SK-N-SH (cell line): ENCODE results near the gene APC. TPM values are rescaled to one million over a fixed set of nuclear protein-coding genes. Genes with fewer than 3 reads are reported as not detected.

Experiments
- CTCF ChIA-PET: fragments of 300-600, 350-600 bp; formaldehyde crosslinking; extraction: SDS; loops from one replicate; lab custom pipeline; 2021; lab: Yijun Ruan, JAX
- POLR2A ChIA-PET: fragments of 350-600 bp; sonication (Branson Sonifier 250); formaldehyde crosslinking; extraction: SDS; loops from one replicate; lab custom pipeline; 2020; ENCODE audit warnings: antibody characterized with exemption, inconsistent platforms; lab: Yijun Ruan, JAX
- DNase-seq: peaks from one replicate; pipeline ENCODE4 v3.0.0; 2012
- H2AFZ ChIP-seq: fragments of 200-600 bp; sonication (generic); 2 replicates; pipeline ENCODE4 v1.8.1; 2016; ENCODE audit warnings: antibody characterized with exemption, mild to moderate bottlenecking, low read depth
- H3F3A ChIP-seq: fragments of 200-600 bp; sonication (generic); replicated peaks from 2 replicates; pipeline ENCODE3; 2016; ENCODE audit warnings: antibody characterized with exemption, mild to moderate bottlenecking; ENCODE audit not compliant: insufficient read depth
- H3K27ac ChIP-seq, 2 experiments: fragments of 200-500 bp in 1 of 2; fragments of 200-600 bp in 1 of 2; sonication (Bioruptor generic) in 1 of 2; sonication (generic), shearing (Covaris generic) in 1 of 2; 2 replicates each; pipeline versions ENCODE4 v1.5.1 to v1.6.1; 2014 to 2016; ENCODE audit warnings: low read depth in 2 of 2, inconsistent platforms in 1 of 2, low read length in 1 of 2, mild to moderate bottlenecking in 1 of 2, mixed read lengths in 1 of 2
- H3K27me3 ChIP-seq: fragments of 200-600 bp; sonication (generic), shearing (Covaris generic); 2 replicates; pipeline ENCODE4 v1.6.1; 2016; ENCODE audit warnings: mixed run types; ENCODE audit not compliant: insufficient read depth
- H3K36me3 ChIP-seq, 2 experiments: fragments of 200-500 bp in 1 of 2; fragments of 200-600 bp in 1 of 2; sonication (Bioruptor generic) in 1 of 2; sonication (generic) in 1 of 2; replicated peaks in 1 of 2; 2 replicates each; pipeline versions ENCODE3 to v1.5.1; 2014 to 2016; ENCODE audit warnings: low read length in 1 of 2, mild to moderate bottlenecking in 1 of 2; ENCODE audit not compliant: insufficient read depth in 2 of 2, control insufficient read depth in 1 of 2
- H3K4me1 ChIP-seq, 2 experiments: fragments of 200-500 bp in 1 of 2; fragments of 200-600 bp in 1 of 2; sonication (Bioruptor generic) in 1 of 2; sonication (generic), shearing (Covaris generic) in 1 of 2; 2 replicates each; pipeline versions ENCODE4 v1.5.1 to v1.6.1; 2014 to 2016; ENCODE audit warnings: low read depth in 1 of 2, low read length in 1 of 2, mixed run types in 1 of 2; ENCODE audit not compliant: insufficient read depth in 2 of 2, control insufficient read depth in 1 of 2
- H3K4me2 ChIP-seq: fragments of 200-600 bp; sonication (generic), shearing (Covaris generic); 2 replicates; pipeline ENCODE4 v1.6.1; 2017; ENCODE audit warnings: mixed run types
- H3K4me3 ChIP-seq, 2 experiments: fragments of 200-500 bp in 1 of 2; fragments of 200-600 bp in 1 of 2; sonication (Bioruptor generic) in 1 of 2; sonication (generic), shearing (Covaris generic) in 1 of 2; 2 replicates each; pipeline versions ENCODE4 v1.5.1 to v1.8.1; 2014 to 2016; ENCODE audit warnings: low read depth in 2 of 2, inconsistent platforms in 1 of 2, low read length in 1 of 2, mild to moderate bottlenecking in 1 of 2, mixed read lengths in 1 of 2, moderate library complexity in 1 of 2
- H3K79me2 ChIP-seq: fragments of 200-600 bp; sonication (generic); 2 replicates; pipeline ENCODE4 v1.8.1; 2017; ENCODE audit warnings: mild to moderate bottlenecking; ENCODE audit not compliant: insufficient read depth
- H3K9ac ChIP-seq: fragments of 200-600 bp; sonication (generic); 2 replicates; pipeline ENCODE4 v1.6.1; 2017; ENCODE audit warnings: mixed run types
- H3K9me2 ChIP-seq: fragments of 200-600 bp; sonication (generic); 2 replicates; pipeline ENCODE4 v1.6.1; 2017; ENCODE audit warnings: mixed run types
- H3K9me3 ChIP-seq: fragments of 200-600 bp; sonication (generic); 2 replicates; pipeline ENCODE4 v1.6.1; 2017; ENCODE audit warnings: mixed run types, mild to moderate bottlenecking, moderate library complexity
- H4K20me1 ChIP-seq: fragments of 200-600 bp; sonication (generic); 2 replicates; pipeline ENCODE4 v1.6.1; 2017; ENCODE audit warnings: mild to moderate bottlenecking, mixed run types; ENCODE audit not compliant: insufficient read depth
- CTCF ChIP-seq: fragments of 200-600 bp; sonication (generic); IDR thresholded peaks from 2 replicates; pipeline ENCODE4 v1.6.1; 2017; ENCODE audit warnings: antibody characterized with exemption, mild to moderate bottlenecking, moderate library complexity
- FOXM1 ChIP-seq: IDR thresholded peaks from 2 replicates; pipeline ENCODE4 v1.4.0; 2012; ENCODE audit warnings: low read depth, mild to moderate bottlenecking
- GABPA ChIP-seq: IDR thresholded peaks from 2 replicates; pipeline ENCODE4 v1.4.0; 2012; ENCODE audit warnings: low read depth, mild to moderate bottlenecking
- JUND ChIP-seq: IDR thresholded peaks from 2 replicates; pipeline ENCODE4 v1.4.0; 2012
- MAX ChIP-seq: IDR thresholded peaks from 2 replicates; pipeline ENCODE4 v1.4.0; 2012; ENCODE audit warnings: low read depth
- MEF2A ChIP-seq: IDR thresholded peaks from 2 replicates; pipeline ENCODE4 v1.4.0; 2012; ENCODE audit warnings: low read depth, borderline replicate concordance
- NFIC ChIP-seq: IDR thresholded peaks from 2 replicates; pipeline ENCODE4 v1.4.0; 2012; ENCODE audit warnings: borderline replicate concordance
- NRF1 ChIP-seq: IDR thresholded peaks from 2 replicates; pipeline ENCODE4 v1.6.1; 2012; ENCODE audit warnings: low read depth, mild to moderate bottlenecking, low read length
- RAD21 ChIP-seq: IDR thresholded peaks from 2 replicates; pipeline ENCODE4 v1.6.1; 2012; ENCODE audit warnings: mild to moderate bottlenecking, low read length
- RCOR1 ChIP-seq: fragments of 150-350 bp; IDR thresholded peaks from 2 replicates; pipeline ENCODE4 v1.6.1; 2017; ENCODE audit warnings: antibody characterized with exemption, low read length
- SIN3A ChIP-seq: IDR thresholded peaks from 2 replicates; pipeline ENCODE4 v1.6.1; 2012; ENCODE audit warnings: low read depth, mild to moderate bottlenecking, low read length, moderate library complexity, borderline replicate concordance
- TAF1 ChIP-seq: IDR thresholded peaks from 2 replicates; pipeline ENCODE4 v1.6.1; 2012; ENCODE audit warnings: low read depth, mild to moderate bottlenecking, low read length, moderate library complexity, borderline replicate concordance
- USF1 ChIP-seq: IDR thresholded peaks from 2 replicates; pipeline ENCODE4 v1.4.0; 2012; ENCODE audit warnings: low read depth, borderline replicate concordance
- USF2 ChIP-seq: fragments of 150-350 bp; IDR thresholded peaks from 2 replicates; pipeline ENCODE4 v1.6.1; 2017; ENCODE audit warnings: antibody characterized with exemption, low read length, low read depth, borderline replicate concordance
- ZBTB33 ChIP-seq: IDR thresholded peaks from 2 replicates; pipeline ENCODE4 v1.4.0; 2012; ENCODE audit warnings: low read depth, borderline replicate concordance
- WGBS: methylation state at CpG from one replicate; pipeline ENCODE4 v1.1.6; 2017; ENCODE audit warnings: low lambda C conversion rate; 5-methylcytosine and 5-hydroxymethylcytosine counted together
- polyA plus RNA-seq, 3 experiments: library from polyadenylated mRNA; depleted of rRNA; stranded (reverse); fragments of >200 nt; gene quantifications; 2 replicates each; pipeline ENCODE4 v1.2.3, GENCODE V29; 2012

APC gene
- polyA plus RNA-seq, 1 of the 3 experiments (the other 2 are of a cell fraction), result 5.1 TPM

GRCh38 chr5:112733586-112733985 lies 4.1 kb upstream of the APC start:
- H3K79me2 ChIP-seq, result peaks cover 65% of the 10 kb centered on the region
- no peak for TF ChIP-seq NRF1

GRCh38 chr5:112734597-112734996 lies 3.1 kb upstream of the APC start:
- H4K20me1 ChIP-seq, result no peaks in the 10 kb centered on the region; the same call in 1 of the 2 replicates
- H3K4me2 ChIP-seq, result 0 out of 2 replicates have a peak overlapping the region, but pooled peaks have one; percentile 20
- H3K9me3 ChIP-seq, result no peaks in the 10 kb centered on the region
- peak overlapping the region in 1 of 2 experiments; percentile 89; a peak in 2 of 4 replicates for H3K27ac ChIP-seq
- H3K4me1 ChIP-seq, result peaks cover 10 to 19% of the 10 kb centered on the region in 2 experiments; a peak in 3 of 4 replicates
- CTCF ChIA-PET, result interaction anchor here (4.6 kb wide), 1 partner anchor 23 kb away, joined by 25 read pairs; no protein-coding TSS in a partner anchor
- H3K79me2 ChIP-seq, result peaks cover 70% of the 10 kb centered on the region
- no peak overlapping the region for H3K9ac ChIP-seq
- TF ChIP-seq GABPA, result no peak
- TF ChIP-seq RAD21, result no peak
- no peak for TF ChIP-seq TAF1
- TF ChIP-seq NFIC, result no peak
- no peak for TF ChIP-seq CTCF
- TF ChIP-seq MAX, result no peak
- TF ChIP-seq USF2, result no peak
- no peak for TF ChIP-seq SIN3A
- no peak for TF ChIP-seq NRF1
- TF ChIP-seq MEF2A, result no peak
- no peak for TF ChIP-seq RCOR1
- no peak for TF ChIP-seq USF1
- no peak for TF ChIP-seq FOXM1
- TF ChIP-seq ZBTB33, result no peak
- TF ChIP-seq JUND, result no peak
- TF ChIP-seq, all 33 proteins: peak for 0
- Histone ChIP-seq H3K9me2 (no peaks in the 10 kb centered on the region), H3K4me3 (no peak overlapping the region), H3F3A (peaks cover 33% of the 10 kb centered on the region), H2AFZ (no peak overlapping the region), H3K36me3 (no peaks in the 10 kb centered on the region), H3K27me3 (no peaks in the 10 kb centered on the region)
- WGBS, result 89% methylated on average over 3 of the region's 3 CpGs
- POLR2A ChIA-PET, result no interaction called here
- DNase-seq, result no peak

More at GRCh38 chr5:112733586-112733985, 4.1 kb upstream of the APC start:
- H3K9me3 ChIP-seq, result no peaks in the 10 kb centered on the region
- H3K36me3 ChIP-seq, result no peaks in the 10 kb centered on the region
- no peak overlapping the region for H3K4me3 ChIP-seq
- no peaks in the 10 kb centered on the region for H3K9me2 ChIP-seq
- no peak overlapping the region for H2AFZ ChIP-seq
- ChIA-PET POLR2A (no interaction called here), CTCF (no interaction called here)
- DNase-seq, result no peak
- H3F3A ChIP-seq, result peaks cover 26% of the 10 kb centered on the region
- no peak overlapping the region for H3K27ac ChIP-seq
- no peaks in the 10 kb centered on the region for H3K27me3 ChIP-seq
- WGBS, result 100% methylated on average over 1 of the region's 1 CpG
- no peaks in the 10 kb centered on the region; the same call in 1 of the 2 replicates for H4K20me1 ChIP-seq
- H3K4me2 ChIP-seq, result no peak overlapping the region
- no peak overlapping the region for H3K9ac ChIP-seq
- peaks cover 5 to 17% of the 10 kb centered on the region in 2 experiments; a peak in 3 of 4 replicates for H3K4me1 ChIP-seq
